HG02884 (cell line): Measurements from ENCODE around the gene WWOX.

Source experiments
- ATAC-seq: cut with Tn5 transposase; IDR thresholded peaks from one replicate; pipeline ENCODE4 v1.9.1; 2021; ENCODE audit warnings: mild to moderate bottlenecking, moderate library complexity; ENCODE audit not compliant: unreplicated experiment

Gene WWOX

DNA sequence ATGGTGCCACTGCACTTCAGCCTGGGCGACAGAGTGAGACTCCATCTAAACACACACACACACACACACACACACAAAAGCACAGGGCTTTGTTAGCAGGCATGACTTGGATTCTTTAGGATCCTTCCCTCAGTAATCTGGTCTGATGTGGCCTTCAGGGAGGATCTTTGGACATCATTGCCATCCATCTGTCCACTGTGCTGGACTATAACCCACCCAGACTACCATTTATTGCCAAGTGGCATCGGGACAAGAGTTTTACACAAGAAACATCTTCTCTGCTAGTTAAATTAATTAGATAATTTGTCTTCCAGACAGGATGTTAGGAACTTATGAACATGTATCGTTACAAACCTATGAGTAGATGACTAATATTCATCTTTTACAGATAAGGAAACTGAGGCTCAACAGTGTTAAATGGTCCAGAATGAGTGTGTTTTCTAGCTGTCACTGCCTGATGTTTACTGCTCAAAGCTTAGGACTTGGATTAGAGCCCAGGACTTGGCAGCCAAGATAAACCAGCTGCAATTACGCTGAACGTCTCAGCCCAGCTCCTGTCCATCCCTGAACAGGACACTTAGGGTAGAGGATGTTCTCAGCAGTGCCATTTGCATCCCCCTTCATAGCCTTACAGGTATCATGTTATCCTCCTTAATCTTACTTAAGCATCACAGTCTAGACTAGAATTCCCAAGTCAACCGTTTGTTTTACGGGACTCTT, 285.8 kb downstream of the WWOX start:
- ATAC-seq = no peak

DNA sequence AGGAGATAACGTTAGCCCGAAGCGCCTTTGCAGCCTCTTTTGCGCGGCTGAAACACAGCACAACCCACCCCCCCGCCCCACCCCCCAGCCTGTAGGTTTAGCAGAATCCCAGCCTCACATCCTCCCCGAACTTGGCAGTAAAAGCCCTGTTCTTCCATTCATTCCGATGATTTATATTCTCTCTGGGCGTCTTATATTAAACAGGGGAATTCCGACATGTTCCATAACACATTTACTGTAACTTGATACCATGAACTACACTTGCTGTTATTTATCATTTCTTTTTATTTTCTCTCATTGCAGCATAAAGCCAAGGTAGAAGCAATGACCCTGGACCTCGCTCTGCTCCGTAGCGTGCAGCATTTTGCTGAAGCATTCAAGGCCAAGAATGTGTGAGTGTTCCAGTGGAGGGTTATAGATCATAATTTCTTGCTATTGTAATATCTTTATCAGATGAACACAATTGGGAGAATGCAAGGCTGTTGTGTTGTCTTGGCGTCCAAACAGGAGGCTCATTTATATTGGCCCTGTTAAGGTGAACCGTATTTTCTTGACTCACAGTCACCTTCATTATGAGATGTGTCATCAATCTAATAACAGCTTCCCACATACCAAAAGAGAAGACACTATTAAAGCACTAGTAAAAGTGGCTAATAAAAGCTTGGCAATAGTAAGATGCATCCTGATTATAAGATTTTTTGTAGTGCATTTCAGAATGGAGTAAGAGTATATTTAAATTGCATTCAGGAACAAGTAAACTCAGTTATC, 287.3 kb downstream of the WWOX start:
- no peak for ATAC-seq

DNA sequence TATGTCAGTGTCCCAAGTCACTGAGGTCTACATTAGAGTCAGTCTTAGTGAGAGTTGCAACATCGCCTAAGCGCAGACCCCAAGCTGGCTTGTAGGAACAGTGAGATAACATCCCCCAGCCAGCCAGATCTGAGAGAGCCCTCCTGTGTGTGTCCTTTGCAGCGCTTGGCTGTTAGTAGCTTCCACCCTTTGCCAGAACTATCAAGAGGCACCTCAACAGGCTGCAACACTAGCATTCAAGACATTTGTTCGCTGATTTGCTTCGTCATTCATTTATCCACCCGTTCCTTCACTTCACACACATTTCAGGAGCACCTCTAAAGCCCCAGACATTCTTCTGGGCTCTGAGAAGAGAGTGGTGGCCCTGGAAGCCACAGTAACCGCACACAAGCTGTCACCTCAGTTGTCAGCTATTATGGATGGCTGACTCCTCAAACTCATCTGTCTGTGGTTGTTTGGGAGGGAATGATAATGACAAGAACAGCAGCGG, 289.6 kb downstream of the WWOX start:
- no peak for ATAC-seq

DNA sequence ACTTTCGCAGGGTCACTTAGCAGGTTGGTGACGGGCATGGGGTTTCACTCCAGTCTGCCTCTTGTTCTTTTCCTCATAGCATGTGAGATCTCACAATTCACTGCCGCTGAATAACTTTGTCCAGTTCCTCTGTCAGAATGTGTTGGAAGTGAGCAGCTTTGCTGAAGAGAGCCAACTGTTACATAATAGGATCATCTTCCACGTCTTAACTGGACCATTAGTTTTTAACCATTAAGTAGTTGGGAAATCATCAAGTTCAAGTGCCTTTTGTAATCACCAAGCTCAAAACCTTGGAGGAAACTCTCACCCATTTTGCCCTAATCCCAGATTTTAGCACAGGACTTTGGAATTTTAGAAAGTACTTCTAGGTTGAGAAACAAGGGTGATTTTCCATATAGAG, 290.6 kb downstream of the WWOX start:
- no peak for ATAC-seq

DNA sequence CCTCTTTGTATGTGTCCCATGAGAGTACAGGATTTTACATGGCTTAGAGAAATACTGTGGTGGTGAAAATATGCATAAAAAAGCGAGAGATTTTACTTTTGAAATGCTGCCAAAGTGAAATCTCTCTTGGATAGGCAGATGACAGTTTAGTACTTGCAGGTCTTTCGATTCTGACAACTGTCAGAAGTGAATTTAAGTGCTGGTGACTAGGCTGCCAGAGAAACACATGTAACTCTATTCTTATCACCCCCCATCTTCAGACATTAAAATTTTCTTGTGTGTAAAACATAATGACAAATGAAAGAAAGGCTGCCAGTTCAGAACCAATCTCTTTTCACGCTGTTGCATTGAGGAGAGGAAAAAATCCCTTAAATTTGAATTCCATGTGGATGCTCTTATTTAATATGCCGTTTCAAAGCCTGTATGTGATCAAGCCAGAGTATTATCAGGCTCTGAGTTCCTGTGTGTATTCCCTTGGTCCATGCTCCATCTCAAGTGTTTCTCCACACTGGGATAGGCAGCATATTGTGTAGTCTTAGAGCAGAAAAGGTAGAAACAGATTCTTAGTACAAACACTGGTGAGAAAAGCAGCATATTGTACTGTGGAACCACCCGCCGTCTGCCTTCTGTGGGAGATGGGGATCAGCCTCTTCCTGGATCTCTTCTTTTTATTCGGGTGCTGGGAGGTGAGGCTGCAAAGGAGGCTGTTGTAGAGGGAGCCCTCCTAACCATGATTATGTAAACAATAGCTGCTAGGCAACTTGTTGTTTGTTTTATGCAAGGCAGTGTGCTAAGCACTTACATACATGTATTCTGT, 291.3 kb downstream of the WWOX start:
- ATAC-seq = no peak

DNA sequence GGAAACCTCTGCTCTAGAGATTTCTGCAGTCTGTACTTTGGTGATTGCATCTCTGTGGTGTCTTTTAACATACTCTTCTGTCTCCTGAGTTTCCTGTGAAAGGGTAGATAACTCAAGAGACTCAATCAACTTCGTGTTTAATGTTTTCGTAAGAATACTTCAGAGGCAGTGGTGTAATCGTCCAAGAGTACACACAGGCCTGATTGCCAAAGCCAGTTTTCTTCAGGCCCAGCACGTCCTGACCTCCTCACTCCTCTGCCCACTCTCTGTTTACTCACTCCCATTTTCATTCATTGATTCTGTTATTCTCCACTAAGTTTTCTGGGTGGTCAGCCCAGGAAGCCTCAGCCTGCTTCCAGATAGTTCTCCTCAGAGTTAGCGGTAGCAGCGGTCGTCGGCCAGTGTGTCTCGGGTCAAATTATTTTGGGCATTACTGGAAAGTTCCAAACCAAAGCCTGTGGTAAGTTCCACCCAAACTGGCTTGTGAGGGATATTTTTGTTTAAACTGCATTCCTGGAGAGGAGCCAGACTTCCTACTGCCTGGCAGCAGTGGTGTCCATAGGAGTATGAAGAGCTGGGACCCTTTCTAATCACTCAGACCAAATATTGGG, 293.2 kb downstream of the WWOX start:
- no peak for ATAC-seq

DNA sequence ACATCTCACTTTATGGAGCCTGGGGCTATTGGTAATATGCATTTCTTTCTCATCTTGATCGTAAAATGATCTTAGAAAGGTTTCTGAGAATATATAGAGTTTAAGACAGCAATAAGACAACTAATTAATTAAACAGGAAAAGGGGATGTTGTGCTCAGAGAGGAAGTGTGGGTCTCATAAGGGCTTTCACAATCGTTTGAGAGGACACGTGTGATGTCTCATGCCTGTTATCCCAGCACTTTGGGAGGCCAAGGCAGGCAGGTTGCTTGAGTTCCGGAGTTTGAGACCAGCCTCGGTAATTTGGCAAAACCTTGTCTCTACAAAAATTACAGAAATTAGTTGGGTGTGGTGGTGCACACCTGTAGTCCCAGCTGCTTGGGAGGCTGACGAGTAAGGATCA, 295.6 kb downstream of the WWOX start:
- no peak for ATAC-seq

DNA sequence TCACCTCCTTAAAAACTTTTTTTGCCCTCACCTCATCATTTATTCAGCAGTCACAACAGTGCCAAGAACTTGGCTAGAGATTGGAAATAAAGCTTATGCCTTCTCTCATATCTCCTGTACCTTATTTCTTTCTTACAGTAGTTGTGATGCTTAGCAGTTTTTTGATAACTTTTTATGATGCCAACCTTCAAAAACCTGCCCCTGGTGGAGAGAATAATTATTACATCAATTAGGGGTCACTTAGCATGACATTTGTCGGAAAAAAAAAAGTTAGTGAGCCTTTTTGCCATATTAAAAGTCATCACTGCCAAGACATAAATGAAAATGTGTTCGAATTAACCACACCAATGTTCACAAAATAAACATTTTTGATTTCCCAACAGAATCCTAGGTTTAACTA, 296.6 kb downstream of the WWOX start:
- no peak for ATAC-seq

DNA sequence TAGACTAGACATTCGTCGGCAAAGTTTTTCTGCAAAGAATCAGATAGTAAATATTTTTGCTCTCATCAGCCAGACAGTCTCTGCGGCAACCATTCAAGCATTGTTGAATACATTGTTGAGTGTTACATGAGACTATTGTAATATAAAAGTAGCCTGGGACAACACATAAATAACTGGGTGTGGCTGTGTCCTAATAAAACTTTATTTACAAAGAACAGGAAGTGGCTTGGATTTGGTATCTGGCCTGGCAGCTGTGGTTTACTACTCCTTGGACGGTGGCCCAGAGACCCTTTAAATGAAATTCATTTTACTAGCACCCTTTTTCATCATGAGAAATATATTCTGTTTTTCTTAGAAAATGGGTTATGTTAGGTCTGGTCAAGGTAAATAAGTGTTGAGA, 297.2 kb downstream of the WWOX start:
- no peak for ATAC-seq

DNA sequence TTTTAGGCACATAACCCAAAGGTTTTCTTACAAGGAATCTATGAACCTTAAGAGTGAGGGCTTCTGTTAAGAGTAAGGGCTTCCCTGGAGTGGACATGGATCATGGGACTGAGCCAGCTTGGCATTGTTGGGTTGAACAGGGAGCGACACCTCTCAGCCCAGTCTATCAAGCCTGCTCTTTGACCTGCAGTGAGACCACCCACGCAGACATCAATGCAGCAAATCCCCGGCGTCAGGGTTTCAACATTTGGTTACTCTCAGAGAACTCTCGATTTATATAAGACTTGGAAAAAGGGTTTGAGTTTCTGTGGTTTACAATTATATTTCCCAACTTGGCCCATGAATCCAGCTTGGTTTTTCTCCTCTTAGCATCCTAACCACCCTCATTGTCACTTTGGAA, 299.9 kb downstream of the WWOX start:
- no peak for ATAC-seq

DNA sequence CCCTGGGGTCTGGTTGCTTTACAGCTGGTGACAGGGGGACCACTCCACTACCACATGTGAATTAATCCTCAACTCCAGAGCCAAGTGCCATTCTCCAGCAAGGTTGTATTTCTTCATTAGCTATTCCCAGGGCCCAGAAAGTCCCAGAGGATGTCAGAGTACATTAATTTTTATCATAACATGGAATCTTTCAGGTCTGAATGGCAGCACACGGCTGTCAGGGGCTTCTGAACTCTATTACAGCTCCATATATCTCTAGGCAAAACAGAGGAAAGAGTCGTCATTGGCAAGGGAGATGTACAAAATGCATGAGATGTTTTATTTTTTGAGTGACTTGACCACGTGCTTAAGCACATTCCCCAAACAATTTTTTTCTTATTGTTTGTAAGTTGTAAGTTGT, 303.4 kb downstream of the WWOX start:
- ATAC-seq = no peak

DNA sequence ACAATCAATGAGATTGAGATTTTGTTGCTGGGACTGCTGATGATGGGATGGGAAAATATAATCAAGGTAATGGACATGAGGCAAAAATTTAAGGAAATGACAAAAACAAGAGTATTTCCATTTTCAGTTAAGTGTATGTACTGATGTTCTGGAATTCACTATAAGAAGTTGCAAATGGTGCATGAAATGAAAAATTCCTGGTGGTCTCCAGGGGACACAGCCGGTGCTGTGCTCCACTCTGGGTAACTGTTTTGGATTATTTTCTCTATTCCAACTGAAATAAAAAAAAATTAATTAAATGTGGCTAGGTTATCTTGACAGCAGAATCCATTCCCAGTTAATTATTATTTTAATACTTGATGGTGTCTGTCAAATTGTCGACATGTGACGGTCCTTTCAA, 305.6 kb downstream of the WWOX start:
- ATAC-seq = no peak

DNA sequence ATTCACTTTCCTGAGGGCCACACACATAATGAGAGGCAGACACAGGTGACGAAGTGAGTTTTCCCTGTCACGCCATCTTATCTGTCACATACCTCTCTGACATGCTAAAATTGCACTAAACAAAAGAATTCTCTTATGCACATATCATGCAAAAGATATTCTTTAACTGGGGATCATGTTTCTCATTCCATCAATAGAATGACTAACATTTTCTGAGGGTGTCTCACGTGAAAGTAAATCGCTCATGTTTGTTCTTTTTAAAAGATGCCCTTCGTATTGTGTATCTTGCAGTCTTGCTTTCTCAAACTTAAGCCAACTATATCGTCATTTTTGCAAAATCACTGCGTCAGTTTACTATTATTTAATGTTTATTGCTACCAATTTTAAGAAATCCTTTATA, 306.4 kb downstream of the WWOX start:
- no peak for ATAC-seq

DNA sequence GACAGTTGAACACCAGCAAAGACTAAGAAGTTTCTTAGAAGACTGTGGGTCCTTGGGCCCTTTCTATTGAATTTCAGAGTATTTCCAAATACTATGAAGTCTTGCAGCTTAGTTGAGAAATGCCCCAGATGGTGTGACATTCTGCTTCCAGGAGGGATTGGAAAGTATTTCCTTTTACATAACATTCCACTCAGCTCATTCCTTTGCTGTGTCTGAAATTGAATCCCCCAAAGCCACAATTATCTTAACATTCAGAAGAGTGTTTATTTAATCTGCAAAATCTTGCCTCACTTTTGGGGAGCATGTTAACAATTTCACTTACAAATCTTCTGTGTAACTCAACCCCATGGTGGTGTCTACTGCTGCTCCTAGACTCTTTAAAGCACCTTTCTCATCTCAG, 307.7 kb downstream of the WWOX start:
- ATAC-seq = no peak

DNA sequence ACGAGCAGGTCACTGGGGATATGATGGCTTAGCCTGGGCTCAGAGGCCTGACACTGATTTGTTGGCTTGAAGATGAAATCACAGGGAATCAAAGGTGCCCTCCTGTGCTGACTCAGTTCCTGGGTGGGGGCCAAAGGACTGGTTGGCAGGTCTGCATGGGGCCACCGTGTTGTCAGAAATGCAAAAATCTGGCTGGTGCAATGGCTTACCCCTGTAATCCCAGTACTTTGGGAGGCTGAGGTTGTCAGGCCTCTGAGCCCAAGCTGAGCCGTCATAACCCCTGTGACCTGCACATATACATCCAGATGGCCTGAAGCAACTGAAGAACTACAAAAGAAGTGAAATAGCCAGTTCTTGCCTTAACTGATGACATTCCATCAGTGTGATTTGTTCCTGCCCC, 314.2 kb downstream of the WWOX start:
- no peak for ATAC-seq

DNA sequence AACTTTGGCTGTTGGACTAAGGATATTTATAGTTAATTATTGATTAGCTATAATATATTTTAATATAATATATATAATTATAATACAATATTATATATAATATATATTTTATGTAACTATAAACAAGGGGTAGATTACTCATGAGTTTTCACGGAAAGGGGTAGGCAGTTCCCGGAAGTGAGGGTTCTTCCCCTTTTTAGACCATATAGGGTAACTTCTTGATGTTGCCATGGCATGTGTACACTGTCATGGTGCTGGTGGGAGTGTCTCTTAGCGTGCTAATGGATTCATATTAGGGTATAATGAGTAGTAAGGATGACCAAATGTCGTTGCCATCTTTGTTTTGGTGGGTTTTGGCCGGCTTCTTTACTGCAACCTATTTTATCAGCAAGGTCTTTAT, 315.6 kb downstream of the WWOX start:
- no peak for ATAC-seq

DNA sequence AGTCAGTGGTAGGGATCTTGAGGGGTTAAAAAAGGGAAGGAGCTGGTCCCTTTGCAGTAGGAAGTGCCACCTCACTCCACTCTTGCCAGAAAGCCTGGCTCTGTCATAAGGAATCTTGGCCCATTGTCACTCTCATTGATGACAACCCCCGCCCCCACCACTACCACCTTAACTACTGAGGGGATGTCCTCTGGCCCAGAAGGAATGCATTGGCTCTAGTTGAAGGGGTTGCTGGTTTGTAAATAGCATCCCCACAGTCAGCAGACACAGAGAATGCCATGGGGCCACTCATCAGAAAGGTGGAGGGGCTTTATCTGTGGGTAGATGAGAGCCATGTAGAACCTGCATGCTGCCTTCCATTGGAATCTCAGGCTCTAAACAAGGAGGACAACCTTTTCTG, 316.2 kb downstream of the WWOX start:
- no peak for ATAC-seq

DNA sequence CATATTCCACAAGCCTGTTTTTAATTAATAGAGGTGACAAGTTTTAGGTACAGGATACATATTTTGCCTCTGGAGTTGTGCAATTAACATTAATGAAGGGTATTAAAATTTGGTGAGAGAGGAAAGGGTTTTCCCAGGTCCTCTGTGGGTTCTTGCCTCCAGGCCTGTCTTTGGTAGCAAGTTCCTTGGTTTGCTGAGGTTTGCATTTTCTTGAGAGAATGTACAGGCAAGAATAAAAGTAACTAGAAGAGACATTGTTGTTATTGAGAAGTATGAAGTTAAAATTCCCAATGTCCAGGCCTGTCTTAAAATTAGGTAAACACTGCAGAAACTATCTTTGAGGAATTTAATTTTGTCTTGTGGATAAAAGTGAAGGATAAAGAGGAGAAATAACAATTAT, 316.9 kb downstream of the WWOX start:
- ATAC-seq = no peak

DNA sequence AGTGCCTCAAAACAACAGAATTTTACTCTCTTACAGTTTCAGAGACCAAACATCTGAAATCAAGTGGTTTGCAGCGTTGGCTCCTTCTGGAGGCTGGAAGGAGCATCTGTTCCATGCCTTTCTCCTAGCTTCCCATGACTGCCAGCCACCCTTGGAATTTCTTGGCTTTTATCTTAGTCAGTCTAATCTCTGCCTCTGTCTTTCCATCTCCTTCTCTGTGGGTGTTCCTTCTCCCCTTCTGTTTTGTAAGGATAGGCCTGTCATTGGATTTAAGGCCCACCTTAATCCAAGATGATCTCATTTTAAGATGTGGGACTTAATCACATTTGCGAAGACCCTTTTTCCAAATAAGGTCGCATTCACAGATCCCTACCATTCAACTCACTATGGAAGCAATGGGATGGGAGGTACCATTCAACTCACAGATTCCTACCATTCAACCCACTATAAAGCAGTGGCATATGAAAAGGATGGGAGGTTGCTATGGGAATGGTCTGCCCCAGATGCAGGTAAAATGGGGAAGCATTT, 321.8 kb downstream of the WWOX start:
- no peak for ATAC-seq

DNA sequence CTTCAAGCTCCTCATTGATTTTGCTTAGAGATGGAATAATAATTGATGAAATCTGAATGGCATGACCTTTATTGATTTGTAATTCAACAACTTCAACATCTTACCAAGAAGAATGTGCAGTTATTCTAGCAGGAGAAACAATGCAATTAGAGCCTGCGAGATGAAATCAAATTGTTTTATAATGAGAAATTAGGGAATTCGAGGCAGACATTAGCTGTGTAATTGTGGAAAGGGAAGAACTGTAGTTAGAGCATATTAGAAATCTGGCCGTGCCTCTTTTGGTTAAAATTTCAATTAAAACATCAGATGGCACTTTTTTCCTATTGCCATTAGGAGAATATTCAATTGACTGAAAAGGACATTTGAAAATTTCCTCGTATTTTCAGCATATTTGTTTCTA, 325.8 kb downstream of the WWOX start:
- ATAC-seq = no peak

DNA sequence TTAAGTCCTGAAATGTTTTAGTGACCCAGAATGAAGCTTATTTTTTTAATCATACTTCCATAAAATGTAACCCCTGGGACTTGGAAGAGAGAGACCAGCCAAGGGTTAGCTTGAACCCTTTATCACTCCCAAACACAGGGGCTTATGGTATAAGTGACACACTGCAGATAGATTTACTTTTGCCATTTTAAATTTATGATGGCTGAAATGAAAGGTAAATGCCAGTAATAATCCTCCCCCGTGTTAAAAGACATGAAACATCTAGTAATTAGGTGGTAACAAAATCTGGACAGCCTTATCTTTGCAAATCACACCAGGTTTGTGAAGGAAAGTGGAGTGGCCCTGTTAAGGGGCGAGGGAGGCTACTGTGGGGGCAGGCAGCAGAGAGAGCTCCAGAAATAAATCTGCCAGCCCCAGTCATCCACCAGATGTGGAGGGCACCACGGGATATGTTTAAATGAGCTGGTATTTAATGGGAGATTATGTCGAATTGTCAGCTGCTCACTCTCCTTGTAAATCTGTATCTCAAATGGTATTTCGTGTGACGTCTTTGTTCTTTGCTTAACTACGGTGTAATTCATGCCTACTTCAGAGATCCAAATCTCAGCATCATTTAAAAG, 326.5 kb downstream of the WWOX start:
- no peak for ATAC-seq
